ENCODE data around the gene CERS6.

Gene CERS6

GRCh38 chr2:168536925-168537466, 80.9 kb downstream of the CERS6 start:
- no peak for TF ChIP-seq CTCF (conservative IDR thresholded peaks at IDR 0.05; ENCODE audit: low read depth, low read length)
- no peak overlapping the region for H3K4me3 ChIP-seq (ENCODE audit: low read depth, low read length)
- DNase-seq (ENCODE audit: low read depth), result no peak

GRCh38 chr2:168538133-168538532, 82.1 kb downstream of the CERS6 start:
- no peak for DNase-seq (ENCODE audit: low read depth)
- H3K4me3 ChIP-seq (ENCODE audit: low read depth, low read length), result no peak overlapping the region
- TF ChIP-seq CTCF (conservative IDR thresholded peaks at IDR 0.05; ENCODE audit: low read depth, low read length), result no peak

- no peak for DNase-seq (ENCODE audit: low read depth)
- H3K4me3 ChIP-seq (ENCODE audit: low read depth, low read length), result no peak overlapping the region
- TF ChIP-seq CTCF (conservative IDR thresholded peaks at IDR 0.05; ENCODE audit: low read depth, low read length), result no peak
Observed at GRCh38 chr2:168538534-168538933, 82.5 kb downstream of the CERS6 start.

GRCh38 chr2:168539945-168540344, 83.9 kb downstream of the CERS6 start:
- H3K4me3 ChIP-seq (ENCODE audit: low read depth, low read length), result no peak overlapping the region
- no peak for DNase-seq (ENCODE audit: low read depth)
- TF ChIP-seq CTCF (conservative IDR thresholded peaks at IDR 0.05; ENCODE audit: low read depth, low read length), result no peak

GRCh38 chr2:168541858-168542257, 85.8 kb downstream of the CERS6 start:
- H3K4me3 ChIP-seq (ENCODE audit: low read depth, low read length), result no peak overlapping the region
- no peak for DNase-seq (ENCODE audit: low read depth)
- no peak for TF ChIP-seq CTCF (conservative IDR thresholded peaks at IDR 0.05; ENCODE audit: low read depth, low read length)

GRCh38 chr2:168543037-168543436, 87.0 kb downstream of the CERS6 start:
- DNase-seq (ENCODE audit: low read depth), result no peak

More at GRCh38 chr2:168543037-168543436, 87.0 kb downstream of the CERS6 start:
- no peak for TF ChIP-seq CTCF (conservative IDR thresholded peaks at IDR 0.05; ENCODE audit: low read depth, low read length)
- no peak overlapping the region for H3K4me3 ChIP-seq (ENCODE audit: low read depth, low read length)

All from choroid plexus epithelial cell (primary cell).